ENCODE results near the gene NUDT7.

The NUDT7 gene

GRCh38 chr16:77729951-77730350 lies 7.6 kb downstream of the NUDT7 start:
- DNase-seq = no peak

- no peak for DNase-seq
These were observed 10.1 kb downstream of the NUDT7 start for GRCh38 chr16:77732241-77732946.

GRCh38 chr16:77736879-77737278 lies 14.6 kb downstream of the NUDT7 start:
- DNase-seq = no peak

- DNase-seq = no peak
These were observed 16.6 kb downstream of the NUDT7 start for GRCh38 chr16:77738706-77739558.

- DNase-seq = no peak
These were observed 17.2 kb downstream of the NUDT7 start for GRCh38 chr16:77739559-77739892.

- no peak for DNase-seq
These were observed 21.8 kb downstream of the NUDT7 start for GRCh38 chr16:77744141-77744540.

- DNase-seq = no peak
These were observed 23.7 kb downstream of the NUDT7 start for GRCh38 chr16:77745972-77746371.

- no peak for DNase-seq
These were observed 26.2 kb downstream of the NUDT7 start for GRCh38 chr16:77748421-77749005.

- DNase-seq = no peak
These were observed 27.1 kb downstream of the NUDT7 start for GRCh38 chr16:77749415-77749814.

- no peak for DNase-seq
These were observed 35.7 kb downstream of the NUDT7 start for GRCh38 chr16:77758046-77758445.

GRCh38 chr16:77758508-77758907 lies 36.2 kb downstream of the NUDT7 start:
- no peak for DNase-seq

GRCh38 chr16:77759201-77759600 lies 36.9 kb downstream of the NUDT7 start:
- no peak for DNase-seq

GRCh38 chr16:77759821-77760220 lies 37.5 kb downstream of the NUDT7 start:
- DNase-seq = no peak

- DNase-seq = no peak
These were observed 38.5 kb downstream of the NUDT7 start for GRCh38 chr16:77760800-77761199.

- no peak for DNase-seq
These were observed 38.9 kb downstream of the NUDT7 start for GRCh38 chr16:77761204-77761603.

- DNase-seq = no peak
These were observed 39.9 kb downstream of the NUDT7 start for GRCh38 chr16:77762262-77762661.

- no peak for DNase-seq
These were observed 41.7 kb downstream of the NUDT7 start for GRCh38 chr16:77763994-77764393.

- DNase-seq = no peak
These were observed 44.9 kb downstream of the NUDT7 start for GRCh38 chr16:77767211-77767610.

- no peak for DNase-seq
These were observed 45.5 kb downstream of the NUDT7 start for GRCh38 chr16:77767826-77768225.

- no peak for DNase-seq
These were observed 53.9 kb downstream of the NUDT7 start for GRCh38 chr16:77775911-77776909.

GRCh38 chr16:77777745-77778144 lies 55.4 kb downstream of the NUDT7 start:
- no peak for DNase-seq

- DNase-seq = no peak
These were observed 58.1 kb downstream of the NUDT7 start for GRCh38 chr16:77780378-77780837.

GRCh38 chr16:77781091-77781490 lies 58.8 kb downstream of the NUDT7 start:
- no peak for DNase-seq
